Uterus (tissue), 4 donors: Measurements from ENCODE around the gene EPX. TPM values are rescaled to one million over a fixed set of nuclear protein-coding genes. Genes with fewer than 3 reads are reported as not detected.

Experiments
- DNase-seq, 2 donors: peaks; one replicate each; pipeline ENCODE4 v3.0.0-alpha.2; 2019 to 2020
- H3K27ac ChIP-seq, 2 donors: fragments of 200-600 bp; sonication (generic); 1 replicate in 1 of 2; 2 replicates in 1 of 2; pipeline ENCODE4 v1.5.1; 2016 to 2018
- H3K27me3 ChIP-seq, 2 donors: fragments of 200-600 bp; sonication (generic); one replicate each; pipeline ENCODE4 v1.5.1; 2018 to 2019; ENCODE audit warnings: control low read depth in 1 of 2
- H3K36me3 ChIP-seq, 2 donors: fragments of 200-600 bp; sonication (generic); one replicate each; pipeline ENCODE4 v1.5.1; 2019; ENCODE audit warnings: control low read depth in 1 of 2
- H3K4me1 ChIP-seq, 2 donors: fragments of 200-600 bp; sonication (generic); one replicate each; pipeline ENCODE4 v1.5.1; 2018 to 2019; ENCODE audit warnings: control low read depth in 1 of 2
- H3K4me3 ChIP-seq, 2 donors: fragments of 200-600 bp; sonication (generic); 1 replicate in 1 of 2; 2 replicates in 1 of 2; pipeline ENCODE4 v1.5.1; 2018 to 2019; ENCODE audit warnings: mild to moderate bottlenecking in 1 of 2
- H3K9me3 ChIP-seq, 2 donors: fragments of 200-600 bp; sonication (generic); one replicate each; pipeline ENCODE4 v1.5.1; 2019; ENCODE audit warnings: control low read depth in 1 of 2
- CTCF ChIP-seq, 4 experiments: fragments of 200-600 bp in 2 of 4; fragments of 450-650 bp in 2 of 4; sonication (generic) in 2 of 4; IDR thresholded peaks; one replicate each; pipeline ENCODE4 v1.5.1; 2016 to 2019; ENCODE audit warnings: antibody characterized with exemption in 4 of 4, mild to moderate bottlenecking in 2 of 4, moderate library complexity in 1 of 4
- POLR2A ChIP-seq, 2 donors: fragments of 450-650 bp; IDR thresholded peaks; one replicate each; pipeline ENCODE4 v1.6.1; 2016; ENCODE audit warnings: antibody characterized with exemption in 2 of 2, mild to moderate bottlenecking in 1 of 2, moderate library complexity in 1 of 2
- intact Hi-C: fragments of 100-400 bp; cut with DNase I; formaldehyde crosslinking; loops from one replicate; pipeline ENCODE4 v1.15.1; 2023; ENCODE audit warnings: low total_unique reads
- total RNA-seq, 4 donors: library from RNA; depleted of rRNA in 3 of 4; stranded (reverse); fragments of >200 nt in 3 of 4; gene quantifications; one replicate each; pipeline versions ENCODE4 v1.1.0 to v1.2.4, GENCODE V29; 2014 to 2023
- donor health status: DM: yes; HTN: yes; CAD: no.

EPX gene
- total RNA-seq, 4 donors from 2014 or later = not detected

- no peak for DNase-seq
- Histone ChIP-seq H3K4me1 (no peaks in the 10 kb centered on the region), H3K36me3 (no peaks in the 10 kb centered on the region), H3K4me3 (no peak overlapping the region), H3K27ac (no peak overlapping the region), H3K27me3 (no peaks in the 10 kb centered on the region), H3K9me3 (no peaks in the 10 kb centered on the region)
- intact Hi-C loops = no loop called here
- TF ChIP-seq CTCF (IDR thresholded peaks at IDR 0.05) (no peak), POLR2A (IDR thresholded peaks at IDR 0.05) (no peak)
These were observed 43.3 kb downstream of the EPX start for GRCh38 chr17:58235821-58236220.

- H3K27ac ChIP-seq = no peak overlapping the region
- H3K36me3 ChIP-seq = no peaks in the 10 kb centered on the region
- H3K27me3 ChIP-seq = no peaks in the 10 kb centered on the region
- H3K4me3 ChIP-seq = no peak overlapping the region
- no peak for TF ChIP-seq CTCF (IDR thresholded peaks at IDR 0.05)
- no peak for TF ChIP-seq POLR2A (IDR thresholded peaks at IDR 0.05)
- no peak for DNase-seq
- no peaks in the 10 kb centered on the region for H3K4me1 ChIP-seq
- intact Hi-C loops = no loop called here
- no peaks in the 10 kb centered on the region for H3K9me3 ChIP-seq
These were observed 43.9 kb downstream of the EPX start for GRCh38 chr17:58236394-58236793.

GRCh38 chr17:58238147-58238634 is 45.7 kb downstream of the EPX start, which contains the start of gene LPO:
Gene LPO, plus strand, starts transcription at chr17:58238584. Its CDS starts 4,396 bp downstream, at chr17:58242980.
- intact Hi-C loops = no loop called here
- H3K9me3 ChIP-seq = no peaks in the 10 kb centered on the region
- H3K4me3 ChIP-seq = no peak within 1 kb of the TSS
- H3K27me3 ChIP-seq = no peaks in the 10 kb centered on the region
- DNase-seq = no peak
- no peaks in the 10 kb centered on the region for H3K4me1 ChIP-seq
- no peak within 1 kb of the TSS for H3K27ac ChIP-seq
- TF ChIP-seq POLR2A (IDR thresholded peaks at IDR 0.05) = no peak
- no peak for TF ChIP-seq CTCF (IDR thresholded peaks at IDR 0.05)
- no peaks in the 10 kb centered on the region for H3K36me3 ChIP-seq

GRCh38 chr17:58239987-58240386 is 47.5 kb downstream of the EPX start:
- H3K27me3 ChIP-seq = no peaks in the 10 kb centered on the region
- no peak overlapping the region for H3K27ac ChIP-seq
- H3K9me3 ChIP-seq = no peaks in the 10 kb centered on the region
- H3K4me1 ChIP-seq = no peaks in the 10 kb centered on the region
- no peaks in the 10 kb centered on the region for H3K36me3 ChIP-seq
- no peak for TF ChIP-seq POLR2A (IDR thresholded peaks at IDR 0.05)
- no peak overlapping the region for H3K4me3 ChIP-seq
- DNase-seq = no peak
- intact Hi-C loops = no loop called here

- DNase-seq = no peak
- Histone ChIP-seq H3K36me3 (no peaks in the 10 kb centered on the region), H3K27me3 (no peaks in the 10 kb centered on the region), H3K9me3 (no peaks in the 10 kb centered on the region), H3K27ac (no peak overlapping the region), H3K4me1 (no peaks in the 10 kb centered on the region), H3K4me3 (no peak overlapping the region)
- TF ChIP-seq CTCF (IDR thresholded peaks at IDR 0.05) (no peak), POLR2A (IDR thresholded peaks at IDR 0.05) (no peak)
- intact Hi-C loops = no loop called here
These were observed 49.8 kb downstream of the EPX start for GRCh38 chr17:58242171-58242784.
